H9 (cell line): ENCODE results near the gene HPGD. TPM values are rescaled to one million over a fixed set of nuclear protein-coding genes. Genes with fewer than 3 reads are reported as not detected.

Source experiments
- DNase-seq: peaks from one replicate; pipeline ENCODE4 v3.0.0-alpha.2; 2017
- H2AFZ ChIP-seq: one replicate; pipeline ENCODE4 v1.6.1; 2013; ENCODE audit warnings: mild to moderate bottlenecking, low read length, control low read depth, moderate library complexity
- H2AK5ac ChIP-seq: 2 replicates; pipeline ENCODE4 v1.6.1; 2013; ENCODE audit warnings: low read length, control low read depth, mixed read lengths; ENCODE audit not compliant: insufficient read length
- H2BK120ac ChIP-seq: one replicate; pipeline ENCODE4 v1.6.1; 2013; ENCODE audit warnings: low read depth, mild to moderate bottlenecking, low read length, control low read depth, inconsistent platforms; ENCODE audit not compliant: poor library complexity, severe bottlenecking
- H2BK12ac ChIP-seq: 2 replicates; pipeline ENCODE4 v1.6.1; 2013; ENCODE audit warnings: low read length, control low read depth, mixed read lengths, low read depth; ENCODE audit not compliant: insufficient read length
- H2BK15ac ChIP-seq: 2 replicates; pipeline ENCODE4 v1.6.1; 2013; ENCODE audit warnings: low read depth, low read length, control low read depth
- H2BK20ac ChIP-seq: one replicate; pipeline ENCODE4 v1.6.1; 2013; ENCODE audit warnings: low read depth, mild to moderate bottlenecking, low read length, control low read depth, inconsistent platforms; ENCODE audit not compliant: poor library complexity, severe bottlenecking
- H2BK5ac ChIP-seq: 2 replicates; pipeline ENCODE4 v1.6.1; 2013; ENCODE audit warnings: low read length, control low read depth, mixed read lengths; ENCODE audit not compliant: insufficient read length
- H3K14ac ChIP-seq: 2 replicates; pipeline ENCODE4 v1.6.1; 2013; ENCODE audit warnings: low read length, control low read depth; ENCODE audit not compliant: insufficient read depth
- H3K18ac ChIP-seq: 2 replicates; pipeline ENCODE4 v1.6.1; 2013; ENCODE audit warnings: low read depth, mild to moderate bottlenecking, mixed read lengths, low read length, control low read depth; ENCODE audit not compliant: insufficient read length
- H3K23ac ChIP-seq: 2 replicates; pipeline ENCODE4 v1.6.1; 2013; ENCODE audit warnings: low read length, control low read depth, mixed read lengths, low read depth; ENCODE audit not compliant: insufficient read length
- H3K23me2 ChIP-seq: 2 replicates; pipeline ENCODE4 v1.6.1; 2013; ENCODE audit warnings: low read depth, mild to moderate bottlenecking, mixed read lengths, low read length, control low read depth; ENCODE audit not compliant: insufficient read length, poor library complexity, severe bottlenecking
- H3K27ac ChIP-seq: 2 replicates; pipeline ENCODE4 v1.5.1; 2013; ENCODE audit warnings: low read length, control low read depth, mixed read lengths, low read depth; ENCODE audit not compliant: insufficient read length
- H3K27me3 ChIP-seq: 2 replicates; pipeline ENCODE4 v1.6.1; 2013; ENCODE audit warnings: low read length, control low read depth, inconsistent platforms; ENCODE audit not compliant: insufficient read depth
- H3K4ac ChIP-seq: 2 replicates; pipeline ENCODE4 v1.6.1; 2013; ENCODE audit warnings: low read depth, mild to moderate bottlenecking, control low read depth, inconsistent platforms, low read length, moderate library complexity
- H3K4me1 ChIP-seq: 2 replicates; pipeline ENCODE4 v1.6.1; 2013; ENCODE audit warnings: low read length, control low read depth, inconsistent platforms; ENCODE audit not compliant: insufficient read depth
- H3K4me2 ChIP-seq: 2 replicates; pipeline ENCODE4 v1.6.1; 2013; ENCODE audit warnings: low read length, control low read depth, mixed read lengths; ENCODE audit not compliant: insufficient read length, insufficient read depth
- H3K56ac ChIP-seq: 2 replicates; pipeline ENCODE4 v1.6.1; 2013; ENCODE audit warnings: low read depth, mild to moderate bottlenecking, mixed read lengths, low read length, control low read depth; ENCODE audit not compliant: insufficient read length
- H3K79me1 ChIP-seq: 2 replicates; pipeline ENCODE4 v1.6.1; 2013; ENCODE audit warnings: low read depth, mild to moderate bottlenecking, moderate library complexity, low read length, control low read depth, inconsistent platforms; ENCODE audit not compliant: insufficient read depth, poor library complexity, severe bottlenecking
- H3K79me2 ChIP-seq: 2 replicates; pipeline ENCODE4 v1.6.1; 2013; ENCODE audit warnings: low read length, control low read depth, inconsistent platforms; ENCODE audit not compliant: insufficient read depth
- H3K9ac ChIP-seq: 2 replicates; pipeline ENCODE4 v1.6.1; 2013; ENCODE audit warnings: low read length, control low read depth, mixed read lengths; ENCODE audit not compliant: insufficient read length; ENCODE audit errors: extremely low read depth
- H3K9me3 ChIP-seq: one replicate; pipeline ENCODE4 v1.6.1; 2013; ENCODE audit warnings: low read depth, low read length, inconsistent platforms; ENCODE audit not compliant: control insufficient read depth
- H3T11ph ChIP-seq: one replicate; pipeline ENCODE4 v1.6.1; 2013; ENCODE audit warnings: mild to moderate bottlenecking, low read length, control low read depth, inconsistent platforms
- H4K20me1 ChIP-seq: one replicate; pipeline ENCODE4 v1.6.1; 2013; ENCODE audit not compliant: control insufficient read depth, insufficient read length, insufficient read depth
- H4K5ac ChIP-seq: 2 replicates; pipeline ENCODE4 v1.6.1; 2013; ENCODE audit warnings: low read depth, mild to moderate bottlenecking, mixed read lengths, low read length, control low read depth; ENCODE audit not compliant: insufficient read length
- H4K8ac ChIP-seq: replicated peaks from 2 replicates; pipeline ENCODE4 v1.6.1; 2013; ENCODE audit warnings: low read length, control low read depth, mixed read lengths, low read depth; ENCODE audit not compliant: insufficient read length
- H4K91ac ChIP-seq: 2 replicates; pipeline ENCODE4 v1.6.1; 2013; ENCODE audit warnings: low read depth, mild to moderate bottlenecking, moderate library complexity, mixed read lengths, low read length, control low read depth; ENCODE audit not compliant: insufficient read length
- H3K27ac Mint-ChIP-seq, 3 experiments: 2 replicates in 2 of 3; 3 replicates in 1 of 3; pipeline ENCODE4 v1.8.0; 2020 to 2021; ENCODE audit warnings: mixed read lengths in 3 of 3, mild to moderate bottlenecking in 1 of 3, moderate library complexity in 1 of 3
- H3K27me3 Mint-ChIP-seq: 2 replicates; pipeline ENCODE4 v1.8.0; 2021; ENCODE audit warnings: low read depth, mild to moderate bottlenecking, moderate library complexity, mixed read lengths
- H3K36me3 Mint-ChIP-seq, 3 experiments: 2 replicates in 2 of 3; 3 replicates in 1 of 3; pipeline ENCODE4 v1.8.0; 2020 to 2021; ENCODE audit warnings: low read depth in 3 of 3, mixed read lengths in 3 of 3; ENCODE audit not compliant: insufficient read depth in 1 of 3
- H3K4me1 Mint-ChIP-seq, 2 experiments: 2 replicates each; pipeline ENCODE4 v1.8.0; 2020; ENCODE audit warnings: mixed read lengths in 2 of 2
- H3K4me3 Mint-ChIP-seq, 2 experiments: 2 replicates in 1 of 2; 3 replicates in 1 of 2; pipeline ENCODE4 v1.8.0; 2020 to 2021; ENCODE audit warnings: mild to moderate bottlenecking in 2 of 2, mixed read lengths in 2 of 2, moderate library complexity in 1 of 2
- H3K9me3 Mint-ChIP-seq, 2 experiments: 2 replicates in 1 of 2; 3 replicates in 1 of 2; pipeline ENCODE4 v1.8.0; 2020; ENCODE audit warnings: mild to moderate bottlenecking in 2 of 2, mixed read lengths in 2 of 2, moderate library complexity in 1 of 2
- WGBS: extraction: QIAGEN DNeasy Blood & Tissue Kit; methylation state at CpG from one replicate; pipeline ENCODE4 v1.1.7; 2013; ENCODE audit warnings: missing lambda C conversion rate, low lambda C conversion rate, mixed read lengths; ENCODE audit not compliant: insufficient read length; ENCODE audit errors: extremely low coverage; 5-methylcytosine and 5-hydroxymethylcytosine counted together
- total RNA-seq: library from RNA; stranded (reverse); gene quantifications from 2 replicates; pipeline ENCODE4 v1.2.1, GENCODE V29; 2021
- TF ChIP-seq, protein P1 (sequence below): fragments of 200-600 bp; sonication (generic); conservative IDR thresholded peaks from 3 replicates; pipeline ENCODE4 v1.8.0; 2021; ENCODE audit warnings: antibody characterized with exemption, mild to moderate bottlenecking

The HPGD gene
- total RNA-seq, 1 experiment from 2014 or later: 16.8 TPM

DNA sequence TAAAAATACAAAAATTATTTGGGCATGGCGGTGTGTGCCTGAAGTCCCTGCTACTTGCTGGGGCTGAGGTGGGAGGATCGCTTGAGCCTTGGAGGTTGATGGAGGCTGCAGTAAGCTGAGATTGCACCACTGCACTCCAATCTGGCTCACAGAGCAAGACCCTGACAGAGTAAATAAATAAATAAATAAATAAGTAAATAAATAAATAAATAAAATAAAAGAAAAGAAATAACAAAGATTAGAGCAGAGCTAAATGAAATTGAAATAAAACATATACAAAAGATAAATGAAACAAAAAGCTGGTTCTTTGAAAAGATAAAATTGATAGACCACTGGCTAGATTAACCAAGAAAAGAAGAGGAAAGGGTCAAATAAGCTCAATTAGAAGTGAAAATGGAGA lies 43.1 kb downstream of the HPGD start:
- Histone ChIP-seq H4K20me1 (no peaks in the 10 kb centered on the region), H2AK5ac (no peak overlapping the region), H3K4me2 (no peak overlapping the region), H3K79me2 (no peaks in the 10 kb centered on the region), H2BK15ac (no peak overlapping the region), H4K91ac (no peak overlapping the region), H2BK20ac (no peak overlapping the region), H3K4ac (no peak overlapping the region), H2BK5ac (no peak overlapping the region), H3K27me3 (no peaks in the 10 kb centered on the region), H2BK120ac (no peak overlapping the region), H3K9me3 (no peaks in the 10 kb centered on the region), H2BK12ac (no peak overlapping the region), H3K56ac (no peak overlapping the region), H3K79me1 (no peaks in the 10 kb centered on the region), H4K8ac (no peak overlapping the region), H2AFZ (no peak overlapping the region), H4K5ac (no peak overlapping the region), H3K23ac (no peak overlapping the region), H3K23me2 (no peaks in the 10 kb centered on the region), H3T11ph (no peak overlapping the region), H3K9ac (no peak overlapping the region), H3K4me1 (no peaks in the 10 kb centered on the region), H3K14ac (no peak overlapping the region), H3K27ac (no peak overlapping the region), H3K18ac (no peak overlapping the region)
- Mint-ChIP-seq H3K9me3 (peaks cover 0 to 2% of the 10 kb centered on the region in 2 experiments; a peak in 1 of 5 replicates), H3K27ac (no peak overlapping the region), H3K36me3 (no peaks in the 10 kb centered on the region), H3K27me3 (no peaks in the 10 kb centered on the region), H3K4me1 (no peaks in the 10 kb centered on the region), H3K4me3 (no peak overlapping the region)
- WGBS: no CpG with 5 or more reads among the region's 2 CpGs
- no peak for DNase-seq
- TF ChIP-seq, protein P1, sequence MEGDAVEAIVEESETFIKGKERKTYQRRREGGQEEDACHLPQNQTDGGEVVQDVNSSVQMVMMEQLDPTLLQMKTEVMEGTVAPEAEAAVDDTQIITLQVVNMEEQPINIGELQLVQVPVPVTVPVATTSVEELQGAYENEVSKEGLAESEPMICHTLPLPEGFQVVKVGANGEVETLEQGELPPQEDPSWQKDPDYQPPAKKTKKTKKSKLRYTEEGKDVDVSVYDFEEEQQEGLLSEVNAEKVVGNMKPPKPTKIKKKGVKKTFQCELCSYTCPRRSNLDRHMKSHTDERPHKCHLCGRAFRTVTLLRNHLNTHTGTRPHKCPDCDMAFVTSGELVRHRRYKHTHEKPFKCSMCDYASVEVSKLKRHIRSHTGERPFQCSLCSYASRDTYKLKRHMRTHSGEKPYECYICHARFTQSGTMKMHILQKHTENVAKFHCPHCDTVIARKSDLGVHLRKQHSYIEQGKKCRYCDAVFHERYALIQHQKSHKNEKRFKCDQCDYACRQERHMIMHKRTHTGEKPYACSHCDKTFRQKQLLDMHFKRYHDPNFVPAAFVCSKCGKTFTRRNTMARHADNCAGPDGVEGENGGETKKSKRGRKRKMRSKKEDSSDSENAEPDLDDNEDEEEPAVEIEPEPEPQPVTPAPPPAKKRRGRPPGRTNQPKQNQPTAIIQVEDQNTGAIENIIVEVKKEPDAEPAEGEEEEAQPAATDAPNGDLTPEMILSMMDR: no peak
